H54 (cell line): Measurements from ENCODE around the gene PHKB.
"Not testable (repeated sequence)": the region's sequence is repeated elsewhere in the genome, so short reads cannot be mapped to it uniquely, and the experiment has no call there.

Experiments
- DNase-seq: peaks from one replicate; pipeline ENCODE4 v3.0.0; 2011; ENCODE audit warnings: low spot score, mixed read lengths; ENCODE audit not compliant: insufficient read length
- FAIRE-seq: peaks from 3 replicates; lab custom pipeline; 2011; peaks lifted over from hg19 to GRCh38; lab: Jason Lieb, UNC
- POLR2A ChIP-seq: IDR thresholded peaks from 2 replicates; pipeline ENCODE4 v1.6.1; 2011; ENCODE audit warnings: low read depth, mild to moderate bottlenecking, low read length

The PHKB gene

GRCh38 chr16:47657977-47658376 lies 196.8 kb downstream of the PHKB start:
- FAIRE-seq (no peak), DNase-seq (no peak)
- TF ChIP-seq POLR2A: no peak

GRCh38 chr16:47660540-47660939 lies 199.4 kb downstream of the PHKB start:
- no peak for TF ChIP-seq POLR2A
- DNase-seq (no peak), FAIRE-seq (no peak)

- no peak for FAIRE-seq
- DNase-seq: no peak
These were observed 203.7 kb downstream of the PHKB start for GRCh38 chr16:47664653-47665325.

GRCh38 chr16:47666434-47666833 lies 205.3 kb downstream of the PHKB start:
- FAIRE-seq (no peak), DNase-seq (no peak)
- TF ChIP-seq POLR2A: no peak

More at GRCh38 chr16:47664653-47665325, 203.7 kb downstream of the PHKB start:
- no peak for TF ChIP-seq POLR2A

- DNase-seq (no peak), FAIRE-seq (no peak)
- TF ChIP-seq POLR2A: no peak
These were observed 206.8 kb downstream of the PHKB start for GRCh38 chr16:47667956-47668355.

GRCh38 chr16:47672475-47672874 lies 211.3 kb downstream of the PHKB start:
- no peak for FAIRE-seq
- no peak for DNase-seq
- no peak for TF ChIP-seq POLR2A

GRCh38 chr16:47676635-47677177 lies 215.6 kb downstream of the PHKB start:
- DNase-seq (no peak), FAIRE-seq (no peak)
- TF ChIP-seq POLR2A: no peak

- not testable (repeated sequence) for FAIRE-seq, DNase-seq
These were observed 220.4 kb downstream of the PHKB start for GRCh38 chr16:47681571-47681970.

- FAIRE-seq (peak; percentile 41), DNase-seq (no peak)
- TF ChIP-seq POLR2A: no peak
These were observed 226.6 kb downstream of the PHKB start for GRCh38 chr16:47687694-47688093.

- TF ChIP-seq POLR2A: no peak
- FAIRE-seq (no peak), DNase-seq (no peak)
These were observed 232.1 kb downstream of the PHKB start for GRCh38 chr16:47693226-47693625.

GRCh38 chr16:47694543-47694942 lies 233.4 kb downstream of the PHKB start:
- DNase-seq (no peak), FAIRE-seq (no peak)
- TF ChIP-seq POLR2A: no peak

- TF ChIP-seq POLR2A: no peak
- FAIRE-seq: no peak
- DNase-seq: no peak
These were observed 234.6 kb downstream of the PHKB start for GRCh38 chr16:47695756-47696155.

- no peak for DNase-seq
- no peak for FAIRE-seq
- TF ChIP-seq POLR2A: no peak
These were observed 236.7 kb downstream of the PHKB start for GRCh38 chr16:47697826-47698225.

GRCh38 chr16:47699106-47699505 lies 238.0 kb downstream of the PHKB start:
- TF ChIP-seq POLR2A: no peak
- DNase-seq (no peak), FAIRE-seq (peak; percentile 43)
